HAP-1 (cell line): ENCODE results near the gene EFCAB11.

ENCODE experiments used
- DNase-seq, 2 experiments: peaks; one replicate each; pipeline ENCODE4 v3.0.0-alpha.2; 2016 to 2020; ENCODE audit warnings: low spot score in 2 of 2
- H3K27me3 ChIP-seq: fragments of 250-450 bp; sonication (Bioruptor Pico); 2 replicates; pipeline ENCODE4 v1.5.1; 2020; ENCODE audit warnings: low read depth, mild to moderate bottlenecking, moderate library complexity
- H3K36me3 ChIP-seq: fragments of 250-450 bp; sonication (Bioruptor Pico); replicated peaks from 2 replicates; pipeline ENCODE4 v1.5.1; 2020; ENCODE audit warnings: mild to moderate bottlenecking
- H3K4me1 ChIP-seq: fragments of 250-450 bp; sonication (Bioruptor Pico); 2 replicates; pipeline ENCODE4 v1.5.1; 2020; ENCODE audit warnings: mild to moderate bottlenecking
- H3K4me3 ChIP-seq: fragments of 250-450 bp; sonication (Bioruptor Pico); 2 replicates; pipeline ENCODE4 v1.5.1; 2020; ENCODE audit warnings: mild to moderate bottlenecking, moderate library complexity
- H3K9me3 ChIP-seq: fragments of 250-450 bp; sonication (Bioruptor Pico); 2 replicates; pipeline ENCODE4 v1.5.1; 2020; ENCODE audit warnings: mild to moderate bottlenecking, moderate library complexity
- in situ Hi-C: fragments of 300-500 bp; cut with MboI; formaldehyde crosslinking; loops from 3 replicates; pipeline ENCODE4 v1.14.3; 2020; ENCODE audit warnings: low sequenced_read_pairs, inconsistent platforms, mixed read lengths

EFCAB11 gene

GRCh38 chr14:89947344-89947743, 7.2 kb downstream of the EFCAB11 start:
- no peak for DNase-seq
- Histone ChIP-seq H3K4me1 (no peaks in the 10 kb centered on the region), H3K9me3 (no peaks in the 10 kb centered on the region), H3K36me3 (peaks cover 4% of the 10 kb centered on the region; the same call in 1 of the 2 replicates), H3K4me3 (no peak overlapping the region), H3K27me3 (no peaks in the 10 kb centered on the region)
- in situ Hi-C loops: no loop called here

DNA sequence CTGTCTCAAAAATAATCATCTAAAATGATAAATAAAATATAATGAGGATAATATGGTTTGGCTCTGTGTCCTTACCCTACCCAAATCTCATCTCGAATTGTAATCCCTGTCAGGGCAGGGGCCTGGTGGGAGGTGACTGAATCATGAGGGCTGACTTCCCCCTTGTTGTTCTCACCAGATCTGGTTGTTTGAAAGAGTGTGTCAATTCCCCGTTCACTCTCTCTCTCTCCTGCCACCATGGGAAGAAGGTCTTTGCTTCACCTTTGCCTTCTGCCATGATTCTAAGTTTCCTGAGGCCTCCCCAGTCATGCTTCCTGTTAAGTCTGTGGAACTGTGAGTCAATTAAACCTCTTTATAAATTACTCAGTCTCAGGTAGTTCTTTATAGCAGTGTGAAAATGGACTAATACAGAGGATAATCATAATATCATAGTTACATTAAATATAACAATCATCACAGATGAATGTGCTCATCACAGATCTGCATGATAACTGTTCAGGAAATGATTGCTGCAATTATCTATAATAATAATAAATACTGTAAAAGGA, 12.6 kb downstream of the EFCAB11 start:
- H3K4me3 ChIP-seq: no peak overlapping the region
- H3K27me3 ChIP-seq: no peaks in the 10 kb centered on the region
- H3K9me3 ChIP-seq: no peaks in the 10 kb centered on the region
- in situ Hi-C loops: no loop called here
- H3K36me3 ChIP-seq: no peaks in the 10 kb centered on the region
- H3K4me1 ChIP-seq: no peaks in the 10 kb centered on the region
- no peak for DNase-seq

GRCh38 chr14:89936654-89937185, 17.8 kb downstream of the EFCAB11 start:
- H3K4me1 ChIP-seq: no peaks in the 10 kb centered on the region
- H3K9me3 ChIP-seq: no peaks in the 10 kb centered on the region
- DNase-seq: no peak
- no peaks in the 10 kb centered on the region for H3K27me3 ChIP-seq
- no peaks in the 10 kb centered on the region for H3K36me3 ChIP-seq
- no peak overlapping the region for H3K4me3 ChIP-seq
- in situ Hi-C loops: no loop called here

DNA sequence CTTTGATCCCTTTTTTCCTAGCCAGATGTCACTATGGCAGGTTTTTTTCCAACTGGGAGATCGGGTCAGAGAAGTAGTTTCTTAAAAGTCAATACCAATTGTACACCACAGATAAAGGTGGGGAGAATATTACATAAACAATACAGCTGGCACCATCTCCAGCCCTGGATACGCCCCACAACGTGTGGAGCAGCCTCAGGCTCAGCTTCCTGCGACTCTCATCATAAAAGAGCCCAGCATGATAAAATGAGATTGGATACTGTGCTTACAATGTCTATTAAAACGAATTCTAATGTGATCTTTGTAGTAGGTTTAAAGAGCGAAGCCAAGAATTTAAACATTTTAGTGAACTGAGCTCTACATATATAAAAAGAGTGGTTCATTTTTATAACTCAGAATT, 21.5 kb downstream of the EFCAB11 start:
- H3K27me3 ChIP-seq: no peaks in the 10 kb centered on the region
- in situ Hi-C loops: no loop called here
- no peak for DNase-seq
- H3K4me1 ChIP-seq: no peaks in the 10 kb centered on the region
- no peaks in the 10 kb centered on the region for H3K9me3 ChIP-seq
- no peaks in the 10 kb centered on the region for H3K36me3 ChIP-seq
- no peak overlapping the region for H3K4me3 ChIP-seq

DNA sequence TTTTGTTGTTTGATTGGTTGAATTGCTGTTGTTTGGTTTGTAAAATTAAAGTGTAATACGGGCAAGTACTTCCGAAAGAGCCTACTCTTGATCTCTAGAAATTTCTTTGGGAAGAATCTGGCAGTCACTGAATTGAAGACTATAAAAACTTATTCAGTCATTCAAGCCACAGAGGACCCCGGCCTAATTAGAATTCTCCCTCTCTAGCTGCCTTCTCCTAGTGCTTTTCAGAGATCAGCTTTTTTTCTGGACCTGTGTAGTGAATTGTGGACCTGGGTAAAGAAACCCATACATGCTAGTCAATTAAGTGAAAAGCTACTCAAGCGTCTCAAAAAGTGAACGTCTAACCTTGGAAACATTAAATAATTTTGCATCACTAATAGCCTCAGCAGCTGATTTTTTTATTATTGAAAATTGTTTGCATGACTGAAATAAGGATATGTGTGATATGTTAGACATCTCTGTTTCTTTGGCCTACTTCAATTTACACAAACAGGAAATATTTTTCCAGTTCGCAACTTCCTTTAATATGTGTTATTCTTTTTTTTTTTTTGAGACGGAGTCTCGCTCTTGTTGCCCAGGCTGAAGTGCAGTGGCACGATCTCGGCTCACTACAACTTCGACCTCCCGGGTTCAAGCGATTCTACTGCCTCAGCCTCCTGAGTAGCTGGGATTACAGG, 27.2 kb downstream of the EFCAB11 start:
- no peaks in the 10 kb centered on the region for H3K9me3 ChIP-seq
- H3K27me3 ChIP-seq: no peaks in the 10 kb centered on the region
- in situ Hi-C loops: no loop called here
- no peak for DNase-seq
- H3K4me3 ChIP-seq: no peak overlapping the region
- no peaks in the 10 kb centered on the region for H3K36me3 ChIP-seq
- H3K4me1 ChIP-seq: peaks cover 3% of the 10 kb centered on the region; the same call in 1 of the 2 replicates

DNA sequence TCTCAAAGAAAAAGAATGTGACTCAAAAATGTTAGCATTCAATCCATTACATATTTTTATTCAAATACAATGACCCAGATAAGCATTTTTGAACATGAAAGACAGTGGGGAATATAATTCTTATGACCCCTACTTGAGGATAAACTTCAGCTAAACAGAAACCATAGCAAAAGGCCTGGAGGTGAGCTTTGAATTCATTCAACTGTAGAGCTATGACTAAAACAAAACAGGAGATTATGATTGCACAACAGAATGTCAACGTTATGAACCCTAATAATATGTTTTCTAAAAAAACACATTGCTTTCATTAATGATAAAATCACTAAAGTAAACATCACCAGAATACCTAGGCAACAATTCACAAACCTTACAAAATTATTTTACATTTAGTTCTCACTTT, 27.8 kb downstream of the EFCAB11 start:
- Histone ChIP-seq H3K4me3 (no peak overlapping the region), H3K4me1 (peaks cover 3% of the 10 kb centered on the region; the same call in 1 of the 2 replicates), H3K9me3 (no peaks in the 10 kb centered on the region), H3K27me3 (no peaks in the 10 kb centered on the region), H3K36me3 (no peaks in the 10 kb centered on the region)
- in situ Hi-C loops: no loop called here
- DNase-seq: no peak

DNA sequence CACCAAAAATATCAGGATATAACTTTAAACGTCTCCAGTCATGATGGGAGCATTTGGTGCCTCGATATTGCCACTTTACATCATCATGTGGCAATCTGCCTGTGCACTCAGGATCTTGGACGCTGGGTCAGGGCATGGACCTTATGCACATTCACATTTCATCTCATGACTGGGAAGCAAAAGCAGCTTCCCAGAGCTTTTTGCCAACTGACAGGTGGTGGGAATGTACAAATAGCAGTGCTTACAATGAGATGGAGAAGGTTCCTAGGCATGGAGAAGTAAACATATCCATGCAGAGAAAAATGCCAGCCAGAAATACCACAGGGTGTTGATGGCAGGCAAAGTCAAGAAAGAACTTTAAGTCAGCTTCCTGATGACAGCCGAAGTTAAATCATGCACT, 30.3 kb downstream of the EFCAB11 start:
- Histone ChIP-seq H3K27me3 (no peaks in the 10 kb centered on the region), H3K4me1 (peaks cover 3% of the 10 kb centered on the region; the same call in 1 of the 2 replicates), H3K4me3 (no peak overlapping the region), H3K36me3 (no peaks in the 10 kb centered on the region), H3K9me3 (no peaks in the 10 kb centered on the region)
- in situ Hi-C loops: loop anchor here (25.0 kb wide), 2 partner anchors 512 to 737 kb away; partner anchors contain the start of gene FOXN3
- DNase-seq: no peak

DNA sequence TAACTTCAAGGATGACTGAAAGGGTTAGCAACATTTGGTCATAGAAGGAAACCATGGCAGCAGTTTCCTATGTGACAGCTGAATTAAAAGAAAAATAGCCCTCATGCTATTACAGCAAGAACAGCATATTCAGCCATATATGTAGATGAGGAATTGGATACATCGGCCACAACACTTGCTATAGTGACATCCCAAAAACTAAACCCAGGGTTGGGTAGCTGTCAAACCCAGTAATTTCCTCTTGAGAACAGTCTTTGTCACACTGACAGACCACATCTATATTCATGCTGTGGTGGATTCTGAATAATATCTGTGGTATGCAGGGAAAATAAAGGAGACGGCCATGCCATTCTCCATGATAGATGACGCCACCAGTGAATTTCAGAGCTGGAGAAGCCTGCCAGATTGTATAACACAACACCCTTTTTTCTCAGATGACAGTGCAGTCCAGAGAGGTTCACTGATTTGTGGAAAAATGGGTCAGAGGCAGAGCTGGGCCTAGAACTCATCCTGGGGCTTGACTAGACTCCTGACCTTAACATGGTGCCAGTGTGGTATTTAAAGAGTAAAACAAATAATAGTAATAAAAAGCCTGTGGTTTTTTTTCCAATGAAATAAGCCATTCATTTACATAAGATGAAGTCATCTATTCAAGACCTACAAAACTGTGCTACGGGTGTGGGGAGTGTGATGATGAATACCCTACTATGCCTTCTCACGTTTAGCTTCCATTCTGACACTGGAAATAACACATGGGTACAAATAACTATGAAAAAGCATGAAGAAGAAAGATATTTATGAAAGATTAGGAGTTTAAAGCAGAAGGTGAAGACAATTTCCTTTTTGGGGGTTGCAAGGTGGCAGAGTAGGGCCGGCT, 32.3 kb downstream of the EFCAB11 start:
- in situ Hi-C loops: loop anchor here (25.0 kb wide), 2 partner anchors 510 to 735 kb away; partner anchors contain the start of gene FOXN3

DNA sequence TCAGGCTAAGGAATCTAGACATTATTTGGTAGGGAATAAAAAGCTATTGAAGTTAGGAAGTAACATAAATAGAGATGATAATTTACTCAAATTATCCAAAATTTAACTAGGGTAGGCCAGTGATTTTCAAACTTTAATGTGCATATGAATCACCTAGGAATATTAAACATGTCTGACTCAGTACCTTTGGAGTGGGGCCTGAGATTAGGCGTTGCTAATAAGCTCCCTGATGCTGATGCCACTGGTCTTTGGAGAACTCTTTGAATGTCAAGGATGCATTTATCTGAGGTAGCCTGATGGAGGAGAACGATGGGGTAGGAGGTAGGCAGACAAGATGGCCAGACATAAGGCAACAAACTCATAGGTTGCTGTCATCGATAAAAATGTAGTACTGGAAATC, 33.2 kb downstream of the EFCAB11 start:
- Histone ChIP-seq H3K4me3 (no peak overlapping the region), H3K9me3 (no peaks in the 10 kb centered on the region), H3K36me3 (no peaks in the 10 kb centered on the region), H3K27me3 (no peaks in the 10 kb centered on the region), H3K4me1 (peaks cover 3% of the 10 kb centered on the region; the same call in 1 of the 2 replicates)
- DNase-seq: no peak
- in situ Hi-C loops: loop anchor here (25.0 kb wide), 2 partner anchors 509 to 734 kb away; partner anchors contain the start of gene FOXN3

More for the DNA sequence above, 32.3 kb downstream of the EFCAB11 start:
- H3K9me3 ChIP-seq: no peaks in the 10 kb centered on the region
- no peak overlapping the region for H3K4me3 ChIP-seq
- H3K36me3 ChIP-seq: no peaks in the 10 kb centered on the region
- peaks cover 3% of the 10 kb centered on the region; the same call in 1 of the 2 replicates for H3K4me1 ChIP-seq
- H3K27me3 ChIP-seq: no peaks in the 10 kb centered on the region
- DNase-seq: no peak

DNA sequence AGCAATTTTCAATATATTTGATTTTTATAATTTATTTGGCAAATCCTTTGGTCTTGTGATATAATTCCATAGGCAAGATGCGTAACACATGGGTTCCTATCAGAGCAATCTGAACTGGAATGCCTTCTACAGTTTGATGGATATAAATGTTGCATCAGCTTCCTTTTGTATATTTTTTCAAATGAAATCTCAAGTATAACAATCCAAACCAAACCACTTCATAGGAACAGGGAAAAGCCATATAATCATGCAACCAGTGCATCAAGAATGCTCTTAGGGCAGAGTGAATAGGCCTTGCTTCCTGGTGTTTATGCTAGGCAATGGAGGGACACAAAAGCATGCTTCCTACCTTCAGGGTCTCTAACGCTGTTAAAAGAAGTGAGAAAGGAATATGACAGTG, 34.5 kb downstream of the EFCAB11 start:
- H3K9me3 ChIP-seq: no peaks in the 10 kb centered on the region
- H3K4me3 ChIP-seq: no peak overlapping the region
- H3K4me1 ChIP-seq: peaks cover 3% of the 10 kb centered on the region; the same call in 1 of the 2 replicates
- H3K27me3 ChIP-seq: no peaks in the 10 kb centered on the region
- DNase-seq: no peak
- in situ Hi-C loops: loop anchor here (25.0 kb wide), 2 partner anchors 508 to 733 kb away; partner anchors contain the start of gene FOXN3
- no peaks in the 10 kb centered on the region for H3K36me3 ChIP-seq

DNA sequence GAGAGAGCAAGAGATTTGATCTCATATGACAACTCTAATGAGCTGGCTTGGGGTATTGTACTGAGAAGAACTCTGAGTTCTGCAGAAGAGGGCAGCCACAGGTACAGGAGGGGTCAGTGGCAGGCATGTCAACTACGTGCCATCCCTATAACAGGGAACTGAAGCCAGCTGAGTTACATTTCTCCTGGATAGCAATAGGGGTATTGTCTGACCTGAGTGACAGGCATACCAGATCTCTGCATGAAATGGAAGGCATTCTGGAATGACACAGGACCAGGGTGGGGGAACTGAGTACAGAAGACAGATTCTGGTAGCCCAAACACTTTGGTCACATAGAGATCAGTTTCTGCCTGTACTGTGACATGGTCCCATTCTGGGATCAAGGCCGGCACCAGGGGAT, 35.8 kb downstream of the EFCAB11 start:
- H3K36me3 ChIP-seq: no peaks in the 10 kb centered on the region
- in situ Hi-C loops: loop anchor here (10.0 to 25.0 kb wide), 3 partner anchors 294 to 731 kb away; partner anchors contain the start of gene FOXN3
- no peaks in the 10 kb centered on the region for H3K27me3 ChIP-seq
- no peak overlapping the region for H3K4me3 ChIP-seq
- peaks cover 3% of the 10 kb centered on the region; the same call in 1 of the 2 replicates for H3K4me1 ChIP-seq
- DNase-seq: no peak
- no peaks in the 10 kb centered on the region for H3K9me3 ChIP-seq

- no peaks in the 10 kb centered on the region for H3K9me3 ChIP-seq
- H3K4me1 ChIP-seq: peaks cover 28% of the 10 kb centered on the region
- H3K4me3 ChIP-seq: no peak overlapping the region
- DNase-seq: peak; percentile 68 to 73
- no peaks in the 10 kb centered on the region for H3K27me3 ChIP-seq
- no peaks in the 10 kb centered on the region for H3K36me3 ChIP-seq
- in situ Hi-C loops: loop anchor here (10.0 to 25.0 kb wide), 3 partner anchors 290 to 728 kb away; partner anchors contain the start of gene FOXN3
These were observed 39.2 kb downstream of the EFCAB11 start for GRCh38 chr14:89915114-89915878.
